Measurements from ENCODE around the gene KDM4B.
"Not testable (repeated sequence)": the region's sequence is repeated elsewhere in the genome, so short reads cannot be mapped to it uniquely, and the experiment has no call there.

Gene KDM4B

DNA sequence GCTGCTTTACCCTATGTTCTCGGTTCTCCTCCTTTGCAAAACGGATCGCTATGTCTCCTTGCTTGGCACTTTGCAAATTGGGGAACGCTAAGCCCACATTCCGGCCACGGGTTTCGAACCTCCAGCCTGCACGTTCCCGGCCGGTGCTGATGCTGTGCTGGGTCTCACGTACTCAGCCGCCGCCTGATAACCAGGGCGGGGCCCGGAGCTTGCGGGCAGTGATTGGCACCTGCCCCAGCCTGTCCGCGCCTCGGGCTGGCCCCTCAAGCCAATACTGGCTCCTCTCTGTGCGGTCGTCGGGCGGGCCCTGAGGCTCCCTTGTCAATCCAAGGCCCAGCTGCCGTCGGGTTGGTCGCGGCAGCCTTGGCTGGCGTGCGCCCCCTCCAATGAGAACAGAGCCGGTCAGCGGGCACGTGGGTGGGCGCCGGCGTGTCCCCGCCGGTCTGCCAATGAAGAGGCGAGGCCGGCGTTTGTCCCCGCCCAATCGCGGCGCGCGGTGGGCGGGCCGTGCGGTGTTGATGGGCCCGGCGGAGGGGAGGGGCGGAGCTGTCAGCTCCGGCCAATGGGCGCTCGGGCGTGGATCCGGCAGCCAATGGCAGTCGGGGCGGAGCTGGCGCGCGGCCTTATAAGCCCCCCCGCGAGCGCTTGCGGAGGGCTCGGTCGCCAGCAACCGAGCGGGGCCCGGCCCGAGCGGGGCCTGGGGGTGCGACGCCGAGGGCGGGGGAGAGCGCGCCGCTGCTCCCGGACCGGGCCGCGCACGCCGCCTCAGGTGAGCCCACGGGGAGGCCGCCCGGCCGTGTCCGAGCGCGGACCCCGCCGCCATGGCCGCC, at the start of gene KDM4B:
TSS of gene KDM4B (plus strand) at position 652 of the 830 bp plus-strand sequence. CDS start 63,778 bp downstream, outside the sequence.
- DNase-seq: peak; percentile 98

DNA sequence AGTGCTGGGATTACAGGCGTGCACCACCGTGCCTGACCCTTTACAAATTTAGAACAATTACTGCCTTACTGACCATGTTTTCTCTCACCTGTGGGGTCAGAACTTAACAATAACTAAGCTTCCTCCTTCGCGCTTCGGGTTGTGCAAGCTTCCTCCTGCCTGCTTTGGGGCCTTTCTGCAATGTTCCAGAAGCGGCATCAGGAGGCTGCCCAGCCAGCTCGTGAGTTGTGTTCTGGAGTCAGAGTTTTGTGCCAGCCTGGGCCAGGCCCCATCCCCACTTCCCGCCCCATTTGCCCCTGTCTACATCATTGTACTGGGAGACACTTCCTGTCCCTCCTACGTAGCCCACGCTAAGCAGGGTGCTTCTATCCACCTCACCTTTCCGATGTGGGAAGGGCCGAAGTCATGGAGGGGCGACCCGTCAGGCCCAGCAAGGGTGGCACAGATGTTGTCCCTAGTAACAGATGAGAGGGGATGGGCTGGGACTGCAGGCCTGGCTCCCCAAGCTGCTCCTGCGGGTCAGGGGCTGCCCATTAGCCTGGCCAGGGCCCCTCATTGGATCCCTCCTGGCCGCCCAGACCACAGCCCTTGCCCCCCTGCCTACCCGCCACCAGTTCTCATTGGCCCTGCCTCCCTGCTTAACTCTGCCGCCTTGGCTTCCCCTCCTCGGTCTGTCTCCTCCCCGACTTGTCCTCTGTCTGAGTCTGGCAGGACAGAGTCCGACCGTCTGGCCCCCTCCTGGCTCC, 46.2 kb upstream of the KDM4B start:
- no peak for DNase-seq

DNA sequence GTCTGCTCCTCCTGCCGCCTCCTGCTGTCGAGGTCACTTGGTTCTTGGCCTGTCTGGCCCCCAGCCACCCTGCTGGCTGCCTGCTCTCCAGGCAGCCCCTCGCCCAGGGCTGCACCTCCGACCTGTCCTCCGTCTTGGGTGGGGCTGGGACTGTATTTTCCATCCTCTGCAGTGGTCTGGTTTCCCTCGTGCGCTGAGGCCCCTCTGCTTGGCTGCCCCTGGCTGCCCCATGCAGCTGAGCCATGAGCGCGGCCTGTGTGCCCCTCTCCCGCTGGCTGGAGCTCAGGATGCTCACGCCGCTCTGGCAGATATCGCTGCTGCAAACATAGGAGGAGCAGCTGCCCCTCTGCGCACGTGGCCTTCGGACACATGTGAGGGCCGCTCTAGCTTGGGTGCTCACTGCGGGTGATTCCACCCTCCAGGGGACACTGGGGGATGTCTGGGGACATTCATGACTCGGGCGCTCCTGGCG, 45.6 kb upstream of the KDM4B start:
- DNase-seq: no peak

DNA sequence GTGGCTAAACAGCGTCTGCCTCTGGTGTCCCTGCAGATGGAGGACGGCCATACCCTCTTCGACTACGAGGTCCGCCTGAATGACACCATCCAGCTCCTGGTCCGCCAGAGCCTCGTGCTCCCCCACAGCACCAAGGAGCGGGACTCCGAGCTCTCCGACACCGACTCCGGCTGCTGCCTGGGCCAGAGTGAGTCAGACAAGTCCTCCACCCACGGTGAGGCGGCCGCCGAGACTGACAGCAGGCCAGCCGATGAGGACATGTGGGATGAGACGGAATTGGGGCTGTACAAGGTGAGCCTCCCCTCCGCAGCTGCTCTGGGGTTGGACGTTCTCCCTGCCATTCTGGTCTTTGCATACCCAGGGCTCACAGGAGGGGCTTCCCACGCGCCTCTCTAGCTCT, 39.7 kb upstream of the KDM4B start:
- no peak for DNase-seq

DNA sequence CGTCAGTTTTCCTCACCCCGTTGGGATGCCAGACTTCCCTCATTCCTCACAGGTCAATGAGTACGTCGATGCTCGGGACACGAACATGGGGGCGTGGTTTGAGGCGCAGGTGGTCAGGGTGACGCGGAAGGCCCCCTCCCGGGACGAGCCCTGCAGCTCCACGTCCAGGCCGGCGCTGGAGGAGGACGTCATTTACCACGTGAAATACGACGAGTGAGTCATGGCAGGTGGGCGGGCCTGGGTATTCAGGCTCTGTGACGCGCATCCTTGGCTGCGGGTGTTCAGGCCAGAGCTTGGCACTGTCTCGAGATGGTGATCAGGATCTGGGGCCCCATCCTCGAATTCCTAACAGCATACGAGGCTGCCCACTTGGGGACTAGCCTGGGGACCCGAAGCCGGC, 38.2 kb upstream of the KDM4B start:
- DNase-seq: peak; percentile 25

DNA sequence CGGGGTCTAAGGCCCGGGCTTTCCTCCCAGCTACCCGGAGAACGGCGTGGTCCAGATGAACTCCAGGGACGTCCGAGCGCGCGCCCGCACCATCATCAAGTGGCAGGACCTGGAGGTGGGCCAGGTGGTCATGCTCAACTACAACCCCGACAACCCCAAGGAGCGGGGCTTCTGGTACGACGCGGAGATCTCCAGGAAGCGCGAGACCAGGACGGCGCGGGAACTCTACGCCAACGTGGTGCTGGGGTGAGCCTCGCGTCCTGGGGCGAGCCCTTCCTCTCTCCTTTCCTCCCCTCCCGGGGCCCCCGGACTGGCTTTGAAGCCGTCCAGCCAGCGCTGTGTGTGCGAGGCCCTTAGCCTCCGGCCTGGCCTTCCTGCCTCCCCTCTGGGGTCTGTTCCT, 36.2 kb upstream of the KDM4B start:
- DNase-seq: no peak

DNA sequence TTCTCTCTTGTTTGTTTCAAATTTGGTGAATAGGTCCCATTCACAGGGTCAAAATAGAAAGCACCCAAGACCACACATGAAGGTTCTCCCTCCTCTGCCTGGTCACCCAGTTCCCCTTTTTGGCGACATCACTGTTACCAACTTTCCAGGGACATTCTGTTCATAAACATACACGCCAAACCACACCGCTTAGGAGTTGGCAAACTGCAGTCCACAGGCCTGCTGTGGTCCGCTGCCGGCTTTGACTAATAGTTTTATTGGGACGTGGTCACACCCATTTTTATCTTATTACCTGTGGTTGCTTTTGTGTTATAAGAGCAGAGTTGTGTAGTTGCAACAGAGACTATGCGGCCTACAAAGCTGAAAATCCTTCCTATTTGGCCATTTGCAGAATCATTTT, 35.4 kb upstream of the KDM4B start:
- no peak for DNase-seq

DNA sequence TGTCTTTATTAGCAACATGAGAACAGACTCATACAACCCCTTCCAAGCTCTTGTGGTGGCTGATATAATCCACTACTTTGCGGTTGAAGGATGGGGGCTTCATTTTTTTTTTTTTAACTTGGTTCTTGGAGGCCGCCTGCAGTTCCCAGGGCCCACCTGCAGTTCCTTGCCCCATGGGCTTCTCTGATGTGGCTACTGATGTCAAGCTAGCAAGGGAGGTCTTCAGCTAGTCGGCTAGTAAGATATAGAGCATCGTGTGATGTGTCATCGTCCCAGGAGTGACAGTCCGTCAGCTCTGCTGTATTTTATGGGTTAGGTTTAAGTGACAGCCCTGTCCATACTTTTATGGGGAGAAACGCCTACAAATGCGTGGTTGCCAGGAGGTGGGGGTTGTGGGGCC, 33.5 kb upstream of the KDM4B start:
- DNase-seq: no peak

DNA sequence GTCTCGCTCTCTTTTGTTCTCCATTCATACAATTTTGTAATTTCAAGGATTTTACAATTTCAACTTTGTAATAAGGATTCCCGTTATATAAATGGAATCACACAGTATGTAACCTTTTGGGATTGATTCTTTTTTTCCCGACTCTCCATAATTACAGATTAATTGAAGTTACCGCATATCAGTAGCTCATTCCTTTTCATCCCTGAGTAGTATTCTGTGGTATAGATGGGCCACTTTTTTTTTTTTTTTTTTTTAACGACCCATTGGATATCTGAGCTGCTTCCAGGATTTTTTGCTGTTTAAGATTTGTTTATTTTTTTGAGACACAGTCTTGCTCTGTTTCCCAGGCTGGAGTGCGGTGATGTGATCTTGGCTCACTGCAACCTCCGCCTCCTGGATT, 31.9 kb upstream of the KDM4B start:
- DNase-seq: no peak

DNA sequence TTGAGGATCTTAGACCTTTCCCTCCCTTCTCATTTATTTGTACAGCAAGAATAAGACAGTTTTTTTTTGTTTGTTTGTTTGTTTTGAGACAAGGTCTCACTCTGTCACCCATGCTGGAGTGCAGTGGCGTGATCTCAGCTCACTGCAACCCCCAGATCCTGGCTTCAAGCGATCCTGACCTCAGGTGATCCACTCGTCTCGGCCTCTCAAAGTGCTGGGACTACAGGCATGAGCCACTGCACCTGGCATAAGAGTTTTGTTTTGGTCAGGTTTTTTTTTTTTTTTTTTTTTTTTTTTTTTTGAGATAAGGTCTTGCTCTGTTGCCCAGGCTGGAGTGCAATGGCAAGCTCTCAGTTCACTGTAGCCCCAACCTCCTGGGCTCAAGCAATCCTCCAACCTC, 30.5 kb upstream of the KDM4B start:
- not testable (repeated sequence) for DNase-seq

DNA sequence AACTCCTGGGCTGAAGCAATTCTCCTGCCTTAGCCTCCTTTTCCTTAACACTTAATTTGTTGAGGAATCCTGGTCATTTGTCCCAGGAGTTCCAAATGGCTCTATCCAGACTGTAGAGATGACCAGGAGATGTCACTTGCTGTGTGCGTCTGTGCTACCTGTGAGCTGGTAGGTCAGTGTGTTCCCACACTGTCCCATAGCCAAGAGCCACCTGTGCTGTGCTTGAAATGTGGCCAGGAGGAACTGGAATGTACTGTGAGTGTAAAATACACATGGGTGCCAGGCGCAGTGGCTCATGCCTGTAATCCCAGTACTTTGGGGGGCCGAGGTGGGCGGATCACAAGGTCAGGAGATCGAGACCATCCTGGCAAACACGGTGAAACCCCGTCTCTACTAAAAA, 29.4 kb upstream of the KDM4B start:
- DNase-seq: no peak

DNA sequence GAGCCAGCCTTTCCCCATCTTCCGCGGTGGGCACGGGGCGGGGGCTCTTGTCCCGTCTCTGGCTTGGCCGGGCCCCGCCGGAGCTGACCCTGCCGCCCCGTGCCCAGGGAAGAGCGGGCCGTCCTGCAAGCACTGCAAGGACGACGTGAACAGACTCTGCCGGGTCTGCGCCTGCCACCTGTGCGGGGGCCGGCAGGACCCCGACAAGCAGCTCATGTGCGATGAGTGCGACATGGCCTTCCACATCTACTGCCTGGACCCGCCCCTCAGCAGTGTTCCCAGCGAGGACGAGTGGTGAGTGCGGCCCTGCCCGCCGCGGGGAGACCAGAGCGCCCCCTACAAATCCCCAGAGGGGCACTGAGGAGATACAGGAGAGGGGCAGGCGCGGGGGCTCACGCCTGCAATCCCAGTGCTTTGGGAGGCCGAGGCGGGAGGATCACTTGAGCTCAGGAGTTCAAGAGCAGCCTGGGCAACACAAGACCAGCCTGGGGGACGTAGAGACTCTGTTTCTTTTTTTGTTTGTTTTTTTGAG, 27.2 kb upstream of the KDM4B start:
- DNase-seq: not testable (repeated sequence)

DNA sequence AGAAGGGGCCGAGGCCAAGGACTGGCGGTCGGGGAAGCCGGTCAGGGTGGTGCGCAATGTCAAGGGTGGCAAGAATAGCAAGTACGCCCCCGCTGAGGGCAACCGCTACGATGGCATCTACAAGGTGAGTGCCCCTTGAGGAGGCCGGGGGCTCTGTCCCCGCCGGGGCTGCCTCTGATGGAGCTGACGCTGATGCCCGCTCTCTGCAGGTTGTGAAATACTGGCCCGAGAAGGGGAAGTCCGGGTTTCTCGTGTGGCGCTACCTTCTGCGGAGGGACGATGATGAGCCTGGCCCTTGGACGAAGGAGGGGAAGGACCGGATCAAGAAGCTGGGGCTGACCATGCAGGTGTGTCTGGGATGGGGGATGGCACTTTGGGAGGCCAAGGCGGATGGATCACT, 18.3 kb upstream of the KDM4B start:
- not testable (repeated sequence) for DNase-seq

DNA sequence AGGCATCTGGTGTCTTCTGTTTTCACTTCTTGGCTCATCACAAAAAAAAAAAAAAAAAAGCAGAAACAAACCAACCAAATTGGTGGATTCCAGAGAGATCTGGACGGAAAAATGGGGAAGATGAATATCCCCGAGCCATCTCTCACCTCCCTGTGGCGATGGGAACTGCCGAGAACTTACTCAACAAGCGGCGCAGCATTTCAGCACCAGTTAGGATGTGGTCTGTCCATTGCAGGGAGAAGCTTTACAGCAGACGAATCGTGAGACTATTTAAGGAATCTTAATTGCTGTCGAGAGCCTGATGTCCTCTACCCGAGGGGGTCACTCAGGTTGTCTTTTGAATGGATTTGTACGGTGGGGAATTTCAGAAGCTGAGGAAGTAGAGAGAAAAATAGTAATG, 17.3 kb upstream of the KDM4B start:
- no peak for DNase-seq

DNA sequence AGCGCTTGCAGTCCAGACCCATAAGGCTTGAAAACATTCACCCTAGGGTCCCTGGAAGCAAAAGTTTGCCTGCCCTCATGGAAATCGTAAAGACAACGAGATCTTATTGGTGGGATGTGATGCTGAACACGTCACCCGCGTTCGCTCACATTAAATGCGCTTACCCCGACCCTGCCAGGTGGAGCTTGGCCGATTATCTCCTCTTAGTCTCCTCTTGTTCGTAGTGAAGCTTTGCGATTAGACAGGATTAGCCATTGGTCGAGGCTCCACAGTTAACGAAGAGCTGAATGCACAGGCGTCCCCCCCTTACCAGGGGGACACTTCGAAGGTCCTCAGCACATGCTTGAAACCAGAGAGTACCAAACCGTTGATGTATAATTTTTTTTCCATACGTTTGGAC, 16.0 kb upstream of the KDM4B start:
- no peak for DNase-seq

DNA sequence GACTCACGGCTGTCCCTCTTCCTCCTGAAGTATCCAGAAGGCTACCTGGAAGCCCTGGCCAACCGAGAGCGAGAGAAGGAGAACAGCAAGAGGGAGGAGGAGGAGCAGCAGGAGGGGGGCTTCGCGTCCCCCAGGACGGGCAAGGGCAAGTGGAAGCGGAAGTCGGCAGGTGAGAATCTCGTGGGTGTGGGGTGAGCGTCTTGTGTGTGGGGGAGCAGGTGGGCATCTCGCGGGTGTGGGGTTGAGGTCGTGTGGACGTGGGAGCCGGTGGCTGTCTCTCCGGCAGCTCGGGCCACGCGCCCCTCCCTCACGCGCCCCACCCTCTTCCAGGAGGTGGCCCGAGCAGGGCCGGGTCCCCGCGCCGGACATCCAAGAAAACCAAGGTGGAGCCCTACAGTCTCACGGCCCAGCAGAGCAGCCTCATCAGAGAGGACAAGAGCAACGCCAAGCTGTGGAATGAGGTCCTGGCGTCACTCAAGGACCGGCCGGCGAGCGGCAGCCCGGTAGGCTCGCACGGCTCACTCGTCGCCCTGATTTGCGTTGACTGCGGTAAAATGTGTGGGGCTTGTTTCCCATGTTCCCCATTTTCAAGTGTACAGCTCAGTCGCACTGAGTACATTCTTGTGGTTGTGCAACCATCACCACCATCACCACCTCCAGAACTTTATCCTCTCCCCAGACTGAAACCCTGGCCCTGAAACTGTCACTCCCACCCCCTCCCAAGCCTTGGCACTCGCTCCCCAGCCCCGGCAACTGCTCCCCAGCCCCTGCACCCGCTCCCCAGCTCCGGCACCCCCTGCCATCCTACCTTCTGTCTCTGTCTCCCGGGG, 14.4 kb upstream of the KDM4B start:
- DNase-seq: not testable (repeated sequence)

DNA sequence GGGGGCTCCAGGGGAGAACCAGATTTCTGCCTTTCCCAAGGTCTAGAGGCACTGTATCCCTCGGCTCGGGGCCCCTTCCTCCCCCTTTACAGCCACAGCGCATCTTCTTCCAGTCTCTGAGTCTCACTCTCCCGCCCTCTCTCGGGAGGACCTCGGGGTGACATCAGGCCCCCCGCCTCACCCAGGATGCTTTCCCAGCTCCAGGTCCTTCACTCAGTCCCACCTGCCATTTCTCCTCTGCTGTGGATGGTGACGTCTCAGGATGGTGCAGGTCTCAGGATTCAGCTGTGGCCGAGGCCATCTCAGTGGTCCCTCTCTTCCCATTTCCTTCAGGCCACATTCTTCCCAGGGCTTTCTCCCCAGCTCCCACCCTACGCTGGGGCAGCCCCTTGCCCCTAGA, 13.6 kb upstream of the KDM4B start:
- DNase-seq: no peak

DNA sequence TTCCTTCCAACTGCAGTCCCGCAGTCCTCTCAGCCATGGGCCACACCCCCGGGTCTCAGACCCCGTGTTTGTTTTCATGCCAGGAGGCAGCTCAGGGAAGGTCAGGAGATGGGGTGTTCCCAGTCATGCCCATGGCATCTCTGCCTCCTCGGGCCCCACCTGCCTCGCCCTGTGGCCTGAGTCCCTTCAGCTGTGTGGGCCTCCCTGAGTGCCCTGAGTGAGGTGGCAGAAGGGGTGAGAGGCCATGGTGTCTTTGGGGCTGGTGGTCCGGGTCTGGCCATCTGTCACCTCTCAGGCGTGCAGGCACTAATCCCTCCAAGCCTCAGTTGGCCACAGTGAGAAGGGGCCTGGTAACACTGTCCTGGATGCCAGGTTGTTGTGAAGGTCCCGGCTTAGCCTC, 10.9 kb upstream of the KDM4B start:
- DNase-seq: no peak

DNA sequence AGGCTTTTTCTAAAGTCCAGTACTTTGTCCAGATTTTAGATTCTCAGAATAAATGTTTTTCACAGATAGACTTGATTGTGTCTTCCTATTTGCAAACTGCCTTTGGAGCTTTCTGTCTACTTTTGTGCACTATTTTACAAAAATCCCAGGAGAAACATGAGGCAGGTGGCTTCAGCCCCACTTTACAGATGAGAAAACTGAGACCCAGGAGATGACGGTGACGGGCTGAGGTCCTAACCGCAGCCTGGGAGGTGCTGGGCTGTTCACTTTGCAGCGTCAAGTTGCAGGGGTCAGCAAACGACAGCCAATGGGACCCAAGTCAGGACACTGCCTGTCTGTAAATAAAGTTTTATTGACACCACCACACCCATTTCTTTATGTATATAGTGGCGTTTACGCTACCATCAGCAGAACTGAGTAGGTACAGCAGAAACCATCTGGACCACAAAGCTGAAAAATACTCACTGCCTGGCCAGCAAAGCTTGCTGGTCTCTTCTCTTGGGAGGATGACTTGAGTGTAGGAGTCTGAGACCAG, 6.8 kb upstream of the KDM4B start:
- no peak for DNase-seq

DNA sequence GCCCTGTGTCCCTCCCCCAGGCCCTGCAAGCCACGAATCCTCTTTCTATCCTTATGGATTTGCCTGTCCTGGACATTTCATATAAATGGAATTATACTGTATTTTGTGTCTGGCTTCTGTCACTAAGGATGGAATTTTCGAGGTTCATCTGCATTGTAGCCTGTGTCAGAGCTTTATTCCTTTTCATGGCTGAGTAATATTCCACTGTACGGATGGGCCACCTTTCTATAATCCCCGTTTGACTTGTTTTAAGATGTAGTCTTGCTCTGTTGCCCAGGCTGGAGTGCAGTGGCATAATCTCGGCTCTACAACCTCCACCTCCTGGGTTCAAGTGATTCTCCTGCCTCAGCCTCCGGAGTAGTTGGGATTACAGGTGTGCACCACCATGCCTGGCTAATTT, 3.9 kb upstream of the KDM4B start:
- no peak for DNase-seq

DNA sequence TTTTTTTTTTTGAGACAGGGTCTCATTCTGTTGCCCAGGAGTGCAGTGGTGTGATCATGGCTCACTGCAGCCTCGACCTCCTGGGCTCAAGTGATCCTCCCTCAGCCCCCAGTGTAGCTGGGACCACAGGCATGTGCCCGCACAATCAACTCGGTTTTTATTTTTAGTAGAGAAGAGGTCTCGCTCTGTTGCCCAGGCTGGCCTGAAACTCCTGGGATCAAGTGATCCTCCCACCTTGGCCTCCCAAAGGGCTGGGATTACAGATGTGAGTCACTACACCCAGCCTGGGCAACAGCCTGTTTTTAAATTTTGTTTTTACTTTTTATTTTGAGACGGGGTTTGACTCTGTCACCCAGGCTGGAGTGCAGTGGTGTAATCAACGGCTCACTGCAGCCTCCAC, 2.3 kb upstream of the KDM4B start:
- no peak for DNase-seq

DNA sequence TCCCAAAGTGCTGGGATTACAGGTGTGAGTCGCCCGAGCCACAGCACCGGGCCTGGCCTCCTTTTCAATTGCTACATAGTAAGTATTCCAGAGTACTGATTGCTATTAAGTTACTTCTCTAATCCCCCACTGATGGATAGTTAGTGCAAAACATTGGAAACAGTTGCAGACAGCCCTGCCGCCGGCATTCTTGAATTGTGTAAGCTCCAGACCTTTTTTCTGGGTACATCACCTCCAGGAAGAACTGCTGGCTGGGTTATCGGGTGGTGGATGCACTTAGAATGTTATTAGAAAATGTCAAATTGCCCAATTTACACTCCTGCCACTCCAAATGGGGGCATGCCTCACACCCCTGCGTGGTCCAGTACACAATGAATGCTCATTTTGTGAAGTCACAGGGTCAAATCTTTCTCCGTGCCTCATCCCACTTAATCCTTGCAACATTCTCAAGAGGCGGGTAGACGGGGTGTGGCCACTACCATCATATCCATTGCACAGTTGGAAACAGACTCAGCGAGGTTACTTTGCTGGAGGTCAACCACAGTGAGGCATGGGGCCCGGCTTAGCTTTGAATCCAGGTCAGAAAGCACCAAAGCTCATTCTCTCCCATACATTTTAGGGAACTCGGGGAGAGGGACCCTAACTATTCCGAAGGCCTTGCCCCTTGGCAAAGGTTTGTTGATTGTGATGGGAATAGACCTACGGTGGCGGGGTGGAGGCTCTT, 1.0 kb upstream of the KDM4B start:
- DNase-seq: no peak

Measured in stimulated activated CD4-positive, alpha-beta T cell treated with anti-CD3 and anti-CD28 coated beads, Interleukin-4, amount 100 ng/mL, for 1 hour (primary cell).